ENCODE measurements around the gene BACH2.

BACH2 gene

DNA sequence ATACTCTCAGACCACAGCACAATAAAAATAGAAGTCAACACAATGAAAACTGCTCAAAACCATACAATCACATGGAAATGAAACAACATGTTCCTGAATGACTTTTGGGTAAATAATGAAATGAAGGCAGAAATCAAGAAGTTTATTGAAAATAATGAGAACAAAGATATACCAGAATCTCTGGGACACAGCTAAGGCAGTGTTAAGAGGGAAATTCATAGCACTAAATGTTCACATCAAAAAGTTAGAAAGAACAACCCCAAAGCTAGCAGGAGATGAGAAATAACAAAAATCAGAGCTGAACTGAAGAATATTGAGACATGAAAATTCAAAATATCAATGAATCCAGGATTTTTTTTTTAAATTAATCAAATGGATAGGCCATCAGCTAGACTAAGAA is 183.3 kb downstream of the BACH2 start:
- TF ChIP-seq, protein P1, sequence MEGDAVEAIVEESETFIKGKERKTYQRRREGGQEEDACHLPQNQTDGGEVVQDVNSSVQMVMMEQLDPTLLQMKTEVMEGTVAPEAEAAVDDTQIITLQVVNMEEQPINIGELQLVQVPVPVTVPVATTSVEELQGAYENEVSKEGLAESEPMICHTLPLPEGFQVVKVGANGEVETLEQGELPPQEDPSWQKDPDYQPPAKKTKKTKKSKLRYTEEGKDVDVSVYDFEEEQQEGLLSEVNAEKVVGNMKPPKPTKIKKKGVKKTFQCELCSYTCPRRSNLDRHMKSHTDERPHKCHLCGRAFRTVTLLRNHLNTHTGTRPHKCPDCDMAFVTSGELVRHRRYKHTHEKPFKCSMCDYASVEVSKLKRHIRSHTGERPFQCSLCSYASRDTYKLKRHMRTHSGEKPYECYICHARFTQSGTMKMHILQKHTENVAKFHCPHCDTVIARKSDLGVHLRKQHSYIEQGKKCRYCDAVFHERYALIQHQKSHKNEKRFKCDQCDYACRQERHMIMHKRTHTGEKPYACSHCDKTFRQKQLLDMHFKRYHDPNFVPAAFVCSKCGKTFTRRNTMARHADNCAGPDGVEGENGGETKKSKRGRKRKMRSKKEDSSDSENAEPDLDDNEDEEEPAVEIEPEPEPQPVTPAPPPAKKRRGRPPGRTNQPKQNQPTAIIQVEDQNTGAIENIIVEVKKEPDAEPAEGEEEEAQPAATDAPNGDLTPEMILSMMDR (IDR thresholded peaks at IDR 0.05; ENCODE audit: insufficient read depth, low read depth, low read length, missing control alignments) = no peak
- H3K4me3 ChIP-seq (ENCODE audit: low read depth, low read length) = no peak overlapping the region
- no peak for DNase-seq (ENCODE audit: low read depth)

DNA sequence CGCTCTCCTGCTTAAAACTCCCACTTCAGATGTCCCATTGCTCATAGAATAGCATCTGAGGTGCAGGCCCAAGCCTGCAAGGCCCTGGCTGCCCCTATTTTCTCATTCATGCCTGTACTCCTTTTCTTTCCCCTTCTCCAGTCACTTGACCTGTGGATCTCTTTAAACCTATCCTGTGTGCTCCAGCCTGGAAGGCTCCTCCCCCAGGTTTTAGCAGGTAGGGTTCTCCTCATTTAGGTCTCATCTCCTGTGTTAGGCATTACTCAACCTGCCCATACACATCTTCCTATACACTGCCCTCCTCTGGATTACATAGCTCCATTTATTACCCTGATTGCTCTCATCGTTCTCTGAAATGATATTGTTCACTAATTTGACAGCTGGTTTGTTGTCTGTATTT is 185.3 kb downstream of the BACH2 start:
- no peak for DNase-seq (ENCODE audit: low read depth)
- no peak overlapping the region for H3K4me3 ChIP-seq (ENCODE audit: low read depth, low read length)
- TF ChIP-seq, protein P1 (IDR thresholded peaks at IDR 0.05; ENCODE audit: insufficient read depth, low read depth, low read length, missing control alignments) = no peak

DNA sequence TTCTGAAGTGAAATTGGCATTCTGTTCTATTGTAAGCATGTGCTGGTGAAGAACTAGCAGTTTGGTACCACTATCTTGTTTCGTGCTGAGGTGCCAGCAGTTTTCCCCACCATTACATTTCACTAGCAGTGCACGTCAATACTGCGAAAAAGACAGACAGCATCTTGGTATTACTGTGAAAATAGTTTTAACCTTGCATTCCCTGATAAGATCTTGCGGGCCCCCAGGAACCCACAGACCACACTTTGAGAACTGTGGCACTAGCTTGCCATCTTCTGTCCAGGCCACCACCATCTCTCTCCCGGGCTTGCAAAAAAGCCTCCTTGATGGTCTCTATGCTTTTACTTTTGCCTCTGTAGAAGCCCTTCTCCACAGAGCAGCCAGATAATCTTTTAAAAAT is 185.7 kb downstream of the BACH2 start:
- no peak overlapping the region for H3K4me3 ChIP-seq (ENCODE audit: low read depth, low read length)
- no peak for DNase-seq (ENCODE audit: low read depth)
- TF ChIP-seq, protein P1 (IDR thresholded peaks at IDR 0.05; ENCODE audit: insufficient read depth, low read depth, low read length, missing control alignments) = no peak

DNA sequence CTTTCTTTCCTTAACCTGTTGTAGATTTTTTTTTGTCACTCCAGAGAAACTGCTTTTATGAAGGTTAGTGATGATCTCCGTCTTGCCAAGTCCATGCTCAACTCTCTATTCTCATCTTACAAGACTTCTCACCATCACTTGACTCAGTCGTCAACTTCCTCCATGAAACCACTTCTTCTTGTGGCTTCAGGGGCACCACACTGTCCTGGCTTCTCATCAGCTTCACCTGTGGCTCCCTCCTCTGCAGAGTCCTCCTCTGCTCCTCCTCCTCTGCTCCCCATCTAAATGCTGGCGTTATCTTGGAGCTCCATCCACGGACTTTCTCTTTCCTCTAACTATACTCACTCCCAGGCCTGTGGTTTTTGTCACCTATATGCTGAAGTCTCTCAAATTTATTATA is 187.5 kb downstream of the BACH2 start:
- no peak overlapping the region for H3K4me3 ChIP-seq (ENCODE audit: low read depth, low read length)
- TF ChIP-seq, protein P1 (IDR thresholded peaks at IDR 0.05; ENCODE audit: insufficient read depth, low read depth, low read length, missing control alignments) = no peak
- peak; percentile 21 for DNase-seq (ENCODE audit: low read depth)

DNA sequence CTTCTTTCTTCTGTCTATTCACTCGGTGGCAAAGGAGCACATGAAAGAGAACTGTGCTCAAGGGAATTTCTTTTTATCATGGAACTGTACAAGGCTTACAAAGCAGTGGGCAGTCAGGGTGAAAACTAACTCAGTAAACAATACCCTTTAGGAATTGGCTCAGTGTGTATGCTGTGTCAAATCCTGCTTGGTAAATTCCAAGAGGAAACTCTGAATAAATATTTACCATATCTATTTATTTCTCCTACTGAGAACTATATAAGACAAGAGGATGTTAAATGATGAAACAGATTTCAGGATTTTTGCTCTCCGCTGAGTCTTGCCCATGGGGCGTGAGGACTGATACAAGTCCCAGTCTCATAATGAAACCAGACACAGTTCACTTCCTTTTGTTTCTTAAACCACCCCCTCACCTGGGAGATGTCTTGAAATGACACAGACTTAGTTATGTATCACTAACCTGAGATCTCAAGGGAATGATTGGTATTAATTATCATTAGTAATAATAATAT is 188.8 kb downstream of the BACH2 start:
- TF ChIP-seq, protein P1 (IDR thresholded peaks at IDR 0.05; ENCODE audit: insufficient read depth, low read depth, low read length, missing control alignments) = no peak
- no peak overlapping the region for H3K4me3 ChIP-seq (ENCODE audit: low read depth, low read length)
- DNase-seq (ENCODE audit: low read depth) = peak; percentile 69

DNA sequence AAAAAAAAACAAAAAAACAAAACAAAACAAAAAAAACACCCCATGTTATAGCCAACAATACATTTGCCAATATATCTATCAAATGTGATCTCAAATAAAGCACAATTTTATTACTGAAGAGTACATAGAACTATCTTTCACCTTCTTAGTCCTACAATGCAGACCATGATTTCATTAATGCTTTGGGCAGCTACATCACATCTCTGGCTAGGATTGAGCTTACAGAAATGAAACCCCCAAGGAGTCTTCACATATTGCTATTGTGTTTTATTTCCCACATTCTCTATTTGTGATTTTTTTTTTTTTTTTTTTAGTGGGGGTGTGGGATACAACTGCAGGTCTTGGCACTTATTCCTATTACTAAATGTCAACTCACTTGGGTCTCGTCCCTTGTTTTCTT is 189.3 kb downstream of the BACH2 start:
- no peak for DNase-seq (ENCODE audit: low read depth)
- TF ChIP-seq, protein P1 (IDR thresholded peaks at IDR 0.05; ENCODE audit: insufficient read depth, low read depth, low read length, missing control alignments) = no peak
- H3K4me3 ChIP-seq (ENCODE audit: low read depth, low read length) = no peak overlapping the region

DNA sequence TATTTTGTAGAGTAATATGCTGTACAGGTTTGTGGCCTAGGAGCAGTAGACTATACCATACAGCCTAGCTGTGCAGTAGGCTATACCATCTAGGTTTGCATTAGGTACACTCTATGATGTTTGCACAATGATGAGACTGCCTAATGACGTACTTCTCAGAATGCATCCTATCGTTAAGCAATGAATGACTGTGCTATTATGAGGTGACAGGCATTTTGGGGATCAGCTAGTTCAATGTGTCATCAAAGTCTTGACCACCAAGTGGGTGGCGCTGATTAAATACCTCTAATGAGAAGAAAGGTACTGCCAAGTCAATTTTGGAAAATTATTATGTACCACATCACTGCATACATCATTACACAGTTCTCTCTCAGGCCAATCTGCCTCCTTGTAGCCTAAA is 190.2 kb downstream of the BACH2 start:
- DNase-seq (ENCODE audit: low read depth) = no peak
- TF ChIP-seq, protein P1 (IDR thresholded peaks at IDR 0.05; ENCODE audit: insufficient read depth, low read depth, low read length, missing control alignments) = no peak
- H3K4me3 ChIP-seq (ENCODE audit: low read depth, low read length) = no peak overlapping the region
